Measurements from ENCODE around the gene ARPC5.

GRCh38 chr1:183620311-183620710, 15.3 kb downstream of the ARPC5 start:
- no peak for TF ChIP-seq RBBP5 (IDR thresholded peaks at IDR 0.05; ENCODE audit: borderline replicate concordance, low read depth, low read length)
- TF ChIP-seq CTCF (IDR thresholded peaks at IDR 0.05; ENCODE audit: control extremely low read depth in 1 of 3, insufficient read depth in 1 of 3, low read depth in 1 of 3, low read length in 3 of 3), result no peak
- no peak for TF ChIP-seq EP300 (IDR thresholded peaks at IDR 0.05; ENCODE audit: borderline replicate concordance in 1 of 2, low read depth in 2 of 2, low read length in 2 of 2)
- TF ChIP-seq TAF7 (optimal IDR thresholded peaks at IDR 0.05; ENCODE audit: borderline replicate concordance, low read depth, low read length), result no peak
- no peak for TF ChIP-seq SIN3A (conservative IDR thresholded peaks at IDR 0.05 in 1 of 2, IDR thresholded peaks at IDR 0.05 in 1 of 2; ENCODE audit: low read depth in 1 of 2, low read length in 2 of 2)
- no peak for TF ChIP-seq POLR2A (IDR thresholded peaks at IDR 0.05; ENCODE audit: control extremely low read depth in 1 of 2, low read depth in 2 of 2, low read length in 2 of 2)
- TF ChIP-seq SIX5 (IDR thresholded peaks at IDR 0.05; ENCODE audit: low read depth, low read length), result no peak
- no peak for TF ChIP-seq GTF2F1 (IDR thresholded peaks at IDR 0.05; ENCODE audit: borderline replicate concordance, low read depth, low read length)
- TF ChIP-seq MAX (IDR thresholded peaks at IDR 0.05), result no peak
- TF ChIP-seq POLR2AphosphoS5 (IDR thresholded peaks at IDR 0.05; ENCODE audit: low read depth, low read length), result no peak
- TF ChIP-seq PHF8 (conservative IDR thresholded peaks at IDR 0.05; ENCODE audit: low read depth, low read length), result no peak
